A673 (cell line): Measurements from ENCODE around the gene KDR. TPM values are rescaled to one million over a fixed set of nuclear protein-coding genes. Genes with fewer than 3 reads are reported as not detected.

Experiments used
- BruUV-seq: library from RNA; stranded (reverse); fragments of 400-500 nt; replicated peaks from 2 replicates; lab custom pipeline; 2021; lab: Mats Ljungman, UMichigan
- CTCF ChIA-PET: fragments of 300-600 bp; sonication (Branson Sonifier 250); formaldehyde crosslinking; loops from one replicate; lab custom pipeline; 2022; ENCODE audit warnings: antibody characterized with exemption; lab: Charles Lee
- POLR2A ChIA-PET: fragments of 300-600 bp; sonication (Branson Sonifier 250); formaldehyde crosslinking; loops from one replicate; lab custom pipeline; 2022; ENCODE audit warnings: antibody characterized with exemption; ENCODE audit not compliant: low non-redundant PET; lab: Charles Lee
- DNase-seq: peaks from one replicate; pipeline ENCODE4 v3.0.0-alpha.2; 2015; ENCODE audit warnings: low spot score
- H3K27ac ChIP-seq: fragments of 200-600 bp; sonication (generic); 2 replicates; pipeline ENCODE4 v1.5.1; 2016; ENCODE audit warnings: mixed run types, low read depth, mild to moderate bottlenecking, mixed read lengths, antibody characterized with exemption, low read length; ENCODE audit not compliant: poor library complexity, severe bottlenecking
- H3K27me3 ChIP-seq: fragments of 200-600 bp; sonication (generic); replicated peaks from 2 replicates; pipeline ENCODE4 v1.6.1; 2017; ENCODE audit warnings: mixed run types, low read depth, mild to moderate bottlenecking, mixed read lengths, antibody characterized with exemption, low read length; ENCODE audit not compliant: insufficient read depth, poor library complexity
- H3K36me3 ChIP-seq: fragments of 200-600 bp; sonication (generic); 2 replicates; pipeline ENCODE4 v1.6.1; 2016; ENCODE audit warnings: mixed run types, mild to moderate bottlenecking, mixed read lengths, antibody characterized with exemption, low read length; ENCODE audit not compliant: insufficient read depth, poor library complexity, severe bottlenecking
- H3K4me1 ChIP-seq: fragments of 200-600 bp; sonication (generic); 2 replicates; pipeline ENCODE4 v1.6.1; 2017; ENCODE audit warnings: mixed run types, mild to moderate bottlenecking, mixed read lengths, antibody characterized with exemption, low read length; ENCODE audit not compliant: insufficient read depth, poor library complexity, severe bottlenecking
- H3K4me3 ChIP-seq: fragments of 200-600 bp; sonication (generic); 2 replicates; pipeline ENCODE4 v1.5.1; 2016; ENCODE audit warnings: low read depth, mixed run types, mild to moderate bottlenecking, mixed read lengths, low read length; ENCODE audit not compliant: poor library complexity, severe bottlenecking
- H3K9me3 ChIP-seq: fragments of 200-600 bp; sonication (generic); 2 replicates; pipeline ENCODE4 v1.6.1; 2016; ENCODE audit warnings: mixed run types, low read depth, mild to moderate bottlenecking, mixed read lengths, antibody characterized with exemption, low read length; ENCODE audit not compliant: poor library complexity, severe bottlenecking
- EZH2 ChIP-seq: fragments of 200-600 bp; sonication (generic); IDR thresholded peaks from 2 replicates; pipeline ENCODE4 v1.6.1; 2017; ENCODE audit warnings: borderline replicate concordance, low read depth, mild to moderate bottlenecking, mixed read lengths, antibody characterized with exemption, low read length; ENCODE audit not compliant: poor library complexity, severe bottlenecking
- intact Hi-C: fragments of 100-400 bp; cut with micrococcal nuclease; formaldehyde crosslinking; loops from one replicate; pipeline ENCODE4 v1.10.0; 2022; ENCODE audit not compliant: unreplicated experiment
- total RNA-seq: library from RNA; stranded (reverse); gene quantifications from 2 replicates; pipeline ENCODE4 v1.2.3, GENCODE V29; 2021
- TF ChIP-seq, protein P1 (sequence below): fragments of 300-800, 200-600 bp; sonication (generic); conservative IDR thresholded peaks from 2 replicates; pipeline ENCODE4 v1.5.1; 2017; ENCODE audit warnings: low read depth, mild to moderate bottlenecking, antibody characterized with exemption, low read length, moderate library complexity, mixed read lengths

Gene KDR
- total RNA-seq, 1 experiment from 2014 or later: 0.47 TPM

DNA sequence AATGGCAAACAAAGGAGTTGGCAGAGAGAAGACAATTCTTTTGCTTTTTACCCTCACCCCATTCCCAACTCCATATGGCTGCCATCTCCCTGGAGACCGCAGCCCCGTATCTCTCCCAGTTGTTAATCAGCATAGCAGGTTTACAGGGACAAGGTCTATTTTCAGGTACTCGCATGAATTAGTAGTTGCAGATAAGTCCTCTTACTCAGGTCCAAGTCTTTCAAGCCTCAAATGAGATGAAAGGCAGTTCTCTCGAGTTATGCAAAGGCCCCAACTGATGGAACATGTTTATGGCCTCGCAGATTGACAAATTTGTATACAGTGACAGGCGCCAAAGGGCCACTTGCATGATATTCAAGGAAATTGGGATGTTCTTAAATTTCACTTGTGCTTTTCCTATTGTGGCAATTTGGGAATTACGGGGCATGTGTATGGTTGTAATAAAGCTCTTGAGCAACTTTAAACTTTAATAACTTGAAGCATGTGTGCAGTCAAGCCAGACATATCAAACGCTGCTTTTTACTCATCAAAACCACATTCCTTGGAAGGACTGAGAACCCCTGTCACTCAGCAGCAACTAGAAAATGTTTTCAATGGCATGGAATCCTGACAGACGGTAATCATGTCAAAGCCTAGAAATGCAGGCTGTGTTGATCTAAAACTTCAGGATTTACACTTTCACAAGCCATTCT, 45.1 kb downstream of the KDR start:
- no peaks in the 10 kb centered on the region for H3K9me3 ChIP-seq
- intact Hi-C loops: no loop called here
- H3K4me1 ChIP-seq: peaks cover 11% of the 10 kb centered on the region
- TF ChIP-seq EZH2: no peak
- TF ChIP-seq, protein P1, sequence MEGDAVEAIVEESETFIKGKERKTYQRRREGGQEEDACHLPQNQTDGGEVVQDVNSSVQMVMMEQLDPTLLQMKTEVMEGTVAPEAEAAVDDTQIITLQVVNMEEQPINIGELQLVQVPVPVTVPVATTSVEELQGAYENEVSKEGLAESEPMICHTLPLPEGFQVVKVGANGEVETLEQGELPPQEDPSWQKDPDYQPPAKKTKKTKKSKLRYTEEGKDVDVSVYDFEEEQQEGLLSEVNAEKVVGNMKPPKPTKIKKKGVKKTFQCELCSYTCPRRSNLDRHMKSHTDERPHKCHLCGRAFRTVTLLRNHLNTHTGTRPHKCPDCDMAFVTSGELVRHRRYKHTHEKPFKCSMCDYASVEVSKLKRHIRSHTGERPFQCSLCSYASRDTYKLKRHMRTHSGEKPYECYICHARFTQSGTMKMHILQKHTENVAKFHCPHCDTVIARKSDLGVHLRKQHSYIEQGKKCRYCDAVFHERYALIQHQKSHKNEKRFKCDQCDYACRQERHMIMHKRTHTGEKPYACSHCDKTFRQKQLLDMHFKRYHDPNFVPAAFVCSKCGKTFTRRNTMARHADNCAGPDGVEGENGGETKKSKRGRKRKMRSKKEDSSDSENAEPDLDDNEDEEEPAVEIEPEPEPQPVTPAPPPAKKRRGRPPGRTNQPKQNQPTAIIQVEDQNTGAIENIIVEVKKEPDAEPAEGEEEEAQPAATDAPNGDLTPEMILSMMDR: no peak
- ChIA-PET CTCF (no interaction called here), POLR2A (no interaction called here)
- H3K4me3 ChIP-seq: no peak overlapping the region
- no peaks in the 10 kb centered on the region for H3K27me3 ChIP-seq
- BruUV-seq: no TSS peak
- no peak for DNase-seq
- no peak overlapping the region for H3K27ac ChIP-seq
- no peaks in the 10 kb centered on the region for H3K36me3 ChIP-seq

DNA sequence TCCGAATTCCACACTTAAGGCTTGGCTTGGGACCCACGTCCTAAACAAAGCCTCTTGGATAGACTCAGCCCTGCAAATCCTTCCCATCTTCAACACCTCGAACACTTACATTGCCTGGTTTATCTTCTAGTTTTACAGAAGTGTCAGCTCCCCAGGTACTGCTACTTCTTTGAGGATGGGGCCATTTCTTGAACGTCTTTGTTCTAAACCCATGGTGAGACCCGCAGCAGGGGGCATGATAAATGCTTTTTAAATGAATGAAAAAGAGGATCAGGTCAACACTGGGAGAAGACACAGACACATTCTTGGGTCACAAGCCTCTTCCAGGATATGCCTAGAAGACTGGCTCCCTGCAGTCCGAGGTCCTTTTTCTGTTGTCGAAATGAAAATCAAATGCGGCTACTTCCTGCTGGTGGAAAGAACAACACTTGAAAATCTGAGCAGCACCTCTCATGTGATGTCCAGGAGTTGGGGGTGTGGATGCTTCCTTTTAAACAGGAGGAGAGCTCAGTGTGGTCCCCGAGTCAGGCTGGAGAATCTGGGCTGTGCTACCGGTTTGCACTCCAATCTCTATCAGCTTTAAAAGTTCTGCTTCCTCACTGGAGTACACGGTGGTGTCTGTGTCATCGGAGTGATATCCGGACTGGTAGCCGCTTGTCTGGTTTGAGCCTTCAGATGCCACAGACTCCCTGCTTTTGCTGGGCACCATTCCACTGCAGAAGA, 45.8 kb downstream of the KDR start:
- H3K9me3 ChIP-seq: no peaks in the 10 kb centered on the region
- no peaks in the 10 kb centered on the region for H3K36me3 ChIP-seq
- H3K4me3 ChIP-seq: no peak overlapping the region
- intact Hi-C loops: no loop called here
- TF ChIP-seq, protein P1: no peak
- no peak for TF ChIP-seq EZH2
- H3K27me3 ChIP-seq: no peaks in the 10 kb centered on the region
- DNase-seq: peak; percentile 9
- H3K4me1 ChIP-seq: peaks cover 11% of the 10 kb centered on the region
- CTCF ChIA-PET: interaction anchor here (1.1 kb wide), 1 partner anchor 90 kb away, joined by 7 read pairs; no protein-coding TSS in a partner anchor
- TSS peak; percentile 85 for BruUV-seq
- POLR2A ChIA-PET: no interaction called here
- no peak overlapping the region for H3K27ac ChIP-seq

DNA sequence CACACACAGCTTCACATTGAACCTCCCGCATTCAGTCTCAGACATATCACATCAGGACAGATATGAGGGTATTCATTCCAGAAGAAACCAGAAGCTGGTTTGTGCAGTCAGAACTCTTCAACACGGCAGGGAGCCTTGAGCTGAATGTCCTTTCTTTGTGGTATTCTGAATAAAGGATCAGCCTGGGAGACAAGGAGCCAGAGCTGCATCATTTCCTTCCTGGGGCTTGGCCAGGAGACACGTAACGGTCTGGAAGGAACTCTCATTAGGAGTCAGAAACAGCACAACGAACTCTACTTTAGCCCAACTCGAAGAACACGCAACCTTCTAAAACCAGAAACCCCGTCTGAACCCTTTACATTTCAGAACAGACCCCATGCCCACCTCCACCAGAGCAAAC, 46.4 kb downstream of the KDR start:
- Histone ChIP-seq H3K4me3 (no peak overlapping the region), H3K4me1 (peaks cover 11% of the 10 kb centered on the region), H3K36me3 (no peaks in the 10 kb centered on the region), H3K9me3 (no peaks in the 10 kb centered on the region), H3K27me3 (no peaks in the 10 kb centered on the region), H3K27ac (no peak overlapping the region)
- POLR2A ChIA-PET: no interaction called here
- CTCF ChIA-PET: interaction anchor here (1.1 kb wide), 1 partner anchor 91 kb away, joined by 7 read pairs; no protein-coding TSS in a partner anchor
- DNase-seq: peak; percentile 85
- no TSS peak for BruUV-seq
- TF ChIP-seq, protein P1: no peak
- TF ChIP-seq EZH2: no peak
- intact Hi-C loops: no loop called here
